Retinal pigment epithelial cell (primary cell): ENCODE measurements around the gene C1orf74.

Source experiments
- DNase-seq: peaks from one replicate; pipeline ENCODE4 v3.0.0-alpha.2; 2010; ENCODE audit warnings: low read depth
- H3K4me3 ChIP-seq: 2 replicates; pipeline ENCODE4 v1.5.1; 2011; ENCODE audit warnings: mild to moderate bottlenecking, low read length, control low read depth, moderate library complexity
- CTCF ChIP-seq: conservative IDR thresholded peaks from 2 replicates; pipeline ENCODE4 v1.5.1; 2011; ENCODE audit warnings: low read depth, low read length, control low read depth, inconsistent platforms

C1orf74 gene

DNA sequence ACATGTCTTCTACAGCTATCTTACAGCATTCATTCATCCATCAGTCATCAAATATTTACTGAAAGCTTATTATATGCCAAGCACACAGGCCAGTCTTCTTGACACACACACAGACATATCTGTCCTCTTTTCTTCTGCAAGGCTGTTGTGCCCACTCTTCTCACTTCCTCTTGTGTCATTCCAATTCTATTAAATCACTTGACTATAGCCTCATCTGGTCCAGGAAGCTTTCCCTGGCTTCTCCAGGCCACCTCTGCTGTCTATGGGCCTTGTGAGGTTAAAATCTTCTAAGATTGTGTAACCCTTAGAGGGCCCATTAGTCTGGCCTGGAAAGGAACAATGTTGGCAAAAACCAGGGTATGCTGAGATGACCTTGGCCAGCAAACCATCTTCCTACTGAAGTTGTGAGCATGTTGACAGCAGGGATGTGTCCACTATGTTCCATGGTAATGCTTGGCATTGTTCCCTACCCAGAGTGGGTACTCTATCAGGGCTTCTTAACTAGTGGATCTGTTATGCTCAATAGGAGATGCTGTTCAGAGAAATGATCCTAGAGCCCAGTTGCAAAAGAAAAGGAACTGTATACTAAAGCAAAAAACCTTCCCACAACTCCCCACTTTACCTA is 23.2 kb downstream of the C1orf74 start:
- TF ChIP-seq CTCF, result no peak
- no peak for DNase-seq
- no peak overlapping the region for H3K4me3 ChIP-seq

DNA sequence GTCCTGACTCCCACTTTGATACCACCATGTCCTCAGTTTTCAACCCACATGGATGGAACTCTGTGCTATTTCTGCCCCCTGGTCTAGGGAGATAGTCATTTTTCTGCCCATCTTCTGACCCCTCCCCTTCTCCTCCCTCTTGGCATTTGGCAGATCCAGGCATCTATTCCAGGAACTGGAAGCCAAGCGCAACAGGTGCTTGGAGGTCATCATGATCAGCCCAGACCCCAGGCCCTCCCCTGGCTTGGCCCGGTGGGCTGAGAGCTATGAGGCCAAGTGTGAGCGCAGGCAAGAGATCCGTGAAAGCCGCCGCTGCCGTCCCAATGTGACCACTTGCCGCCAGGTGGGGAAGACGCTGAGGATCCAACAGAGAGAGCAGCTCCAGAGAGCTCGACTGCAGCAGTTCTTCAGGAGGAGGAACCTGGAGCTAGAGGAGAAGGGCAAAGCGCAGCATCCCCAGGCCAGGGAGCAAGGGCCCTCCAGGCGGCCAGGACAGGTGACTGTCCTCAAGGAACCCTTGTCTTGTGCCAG is 24.5 kb downstream of the C1orf74 start:
- H3K4me3 ChIP-seq, result no peak overlapping the region
- TF ChIP-seq CTCF, result no peak
- DNase-seq, result no peak

- DNase-seq, result no peak
- H3K4me3 ChIP-seq, result no peak overlapping the region
- TF ChIP-seq CTCF, result no peak
Observed at GRCh38 chr1:209758400-209758799, 26.0 kb downstream of the C1orf74 start.

DNA sequence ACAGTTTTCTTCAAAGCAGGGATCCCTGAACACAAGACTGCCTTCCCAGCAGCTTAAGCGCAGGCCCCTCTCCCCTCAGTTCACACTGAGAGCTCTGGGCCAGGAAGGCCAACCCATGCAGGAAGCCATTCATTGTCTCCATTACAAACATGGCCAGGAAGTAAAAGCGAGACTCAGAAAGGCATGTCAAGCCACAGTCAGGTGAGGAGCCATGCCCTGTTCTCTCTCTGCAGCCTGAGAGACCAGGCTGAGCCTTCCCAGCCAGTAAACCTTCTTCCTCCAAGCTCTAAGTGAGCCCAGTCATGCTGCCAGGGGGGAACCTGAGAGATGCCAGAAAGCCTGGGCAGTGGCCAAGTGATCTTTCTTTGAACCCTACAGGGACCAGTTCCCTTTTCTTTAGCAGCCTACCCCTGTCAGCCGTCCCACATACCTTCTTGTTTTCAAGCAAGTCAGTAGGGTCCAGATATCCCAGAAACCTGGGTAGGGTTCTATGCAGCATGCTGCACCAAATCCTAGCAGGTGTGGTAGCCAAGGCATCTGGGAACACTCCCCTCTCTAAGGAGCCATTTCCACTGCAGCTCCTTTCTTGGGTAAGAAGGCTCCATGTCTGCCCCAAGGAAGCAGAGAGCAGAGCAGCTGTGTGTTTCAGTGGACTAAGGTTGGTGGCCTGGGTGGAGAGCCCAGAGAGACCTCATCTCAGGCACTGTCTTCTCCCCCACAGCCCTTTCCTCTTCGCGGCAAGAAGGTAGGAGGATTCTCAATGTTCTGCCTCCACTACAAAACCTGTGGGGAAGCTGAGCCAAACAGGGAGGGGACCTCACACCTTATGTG is 27.5 kb downstream of the C1orf74 start:
- no peak for DNase-seq
- no peak for TF ChIP-seq CTCF
- no peak overlapping the region for H3K4me3 ChIP-seq

- DNase-seq, result no peak
- TF ChIP-seq CTCF, result no peak
- no peak within 1 kb of the TSS for H3K4me3 ChIP-seq
Observed at GRCh38 chr1:209755926-209756614, 28.3 kb downstream of the C1orf74 start, which contains the start of gene TRAF3IP3. Gene TRAF3IP3 (plus strand): TSS chr1:209756053. CDS start chr1:209760040, 3,987 bp downstream.

- DNase-seq, result no peak
- no peak overlapping the region for H3K4me3 ChIP-seq
- TF ChIP-seq CTCF, result no peak
Observed at GRCh38 chr1:209755256-209755655, 29.1 kb downstream of the C1orf74 start.
